ENCODE results near the gene CIAO1.

CIAO1 gene

GRCh38 chr2:96261328-96262003 is 4.6 kb upstream of the CIAO1 start:
- POLR2A ChIA-PET: interaction anchor here (0.9 kb wide), 1 partner anchor 53 kb away, joined by 3 read pairs; the partner anchor contains the start of gene STARD7
- TF ChIP-seq CTCF (IDR thresholded peaks at IDR 0.05; ENCODE audit: insufficient read depth, low read length, missing control alignments): no peak
- CTCF ChIA-PET: interaction anchor here (0.7 to 7.1 kb wide), 11 partner anchors 9 to 269 kb away, joined by 3 to 147 read pairs (median 4); partner anchors contain the start of gene ASTL
- DNase-seq (ENCODE audit: low read depth, low spot score): no peak
- no peak overlapping the region for H3K4me3 ChIP-seq (ENCODE audit: low read depth, low read length)

GRCh38 chr2:96262306-96262705 is 3.7 kb upstream of the CIAO1 start:
- no peak for TF ChIP-seq CTCF (IDR thresholded peaks at IDR 0.05; ENCODE audit: insufficient read depth, low read length, missing control alignments)
- DNase-seq (ENCODE audit: low read depth, low spot score): no peak
- H3K4me3 ChIP-seq (ENCODE audit: low read depth, low read length): no peak overlapping the region
- ChIA-PET CTCF (interaction anchor here (0.9 to 7.1 kb wide), 5 partner anchors 32 to 270 kb away, joined by 3 to 147 read pairs (median 4); partner anchors contain the start of gene ASTL), POLR2A (interaction anchor here (0.9 kb wide), 1 partner anchor 123 kb away, joined by 3 read pairs; no protein-coding TSS in a partner anchor)

- POLR2A ChIA-PET: interaction anchor here (0.5 kb wide), 1 partner anchor 12 kb away, joined by 5 read pairs; no protein-coding TSS in a partner anchor
- TF ChIP-seq CTCF (IDR thresholded peaks at IDR 0.05; ENCODE audit: insufficient read depth, low read length, missing control alignments): no peak
- CTCF ChIA-PET: interaction anchor here (0.7 to 7.1 kb wide), 17 partner anchors 10 to 271 kb away, joined by 3 to 147 read pairs (median 3); partner anchors contain the start of gene ASTL
- DNase-seq (ENCODE audit: low read depth, low spot score): no peak
- peak overlapping the region; percentile 93 for H3K4me3 ChIP-seq (ENCODE audit: low read depth, low read length)
Observed at GRCh38 chr2:96264086-96264485, 1.9 kb upstream of the CIAO1 start.

- ChIA-PET CTCF (interaction anchor here (0.8 to 7.1 kb wide), 15 partner anchors 9 to 272 kb away, joined by 3 to 147 read pairs (median 3); partner anchors contain the start of gene ASTL), POLR2A (no interaction called here)
- DNase-seq (ENCODE audit: low read depth, low spot score): no peak
- TF ChIP-seq CTCF (IDR thresholded peaks at IDR 0.05; ENCODE audit: insufficient read depth, low read length, missing control alignments): peak; percentile 51
- H3K4me3 ChIP-seq (ENCODE audit: low read depth, low read length): peak overlapping the region; percentile 93
Observed at GRCh38 chr2:96264656-96265348, 1.2 kb upstream of the CIAO1 start.

GRCh38 chr2:96265349-96265839 is 631 bp upstream of the CIAO1 start:
- ChIA-PET CTCF (interaction anchor here (0.9 to 7.1 kb wide), 7 partner anchors 9 to 272 kb away, joined by 3 to 147 read pairs (median 3); partner anchors contain the start of gene ASTL), POLR2A (no interaction called here)
- peak overlapping the region; percentile 93 for H3K4me3 ChIP-seq (ENCODE audit: low read depth, low read length)
- TF ChIP-seq CTCF (IDR thresholded peaks at IDR 0.05; ENCODE audit: insufficient read depth, low read length, missing control alignments): no peak
- DNase-seq (ENCODE audit: low read depth, low spot score): no peak
